ENCODE measurements around the gene SCAMP4.

The SCAMP4 gene

GRCh38 chr19:1866693-1867348 is 38.4 kb upstream of the SCAMP4 start:
- no peak for TF ChIP-seq CTCF (IDR thresholded peaks at IDR 0.05; ENCODE audit: control insufficient read depth, insufficient read depth, low read depth, low read length, missing control alignments)
- no peak for DNase-seq (ENCODE audit: low read depth)
- H3K4me3 ChIP-seq (ENCODE audit: control insufficient read depth, low read depth, low read length) = no peak overlapping the region

- no peak for TF ChIP-seq CTCF (IDR thresholded peaks at IDR 0.05; ENCODE audit: control insufficient read depth, insufficient read depth, low read depth, low read length, missing control alignments)
- DNase-seq (ENCODE audit: low read depth) = no peak
- H3K4me3 ChIP-seq (ENCODE audit: control insufficient read depth, low read depth, low read length) = no peak overlapping the region
Observed at GRCh38 chr19:1867349-1867724, 37.9 kb upstream of the SCAMP4 start.

GRCh38 chr19:1868971-1869370 is 36.2 kb upstream of the SCAMP4 start:
- no peak for TF ChIP-seq CTCF (IDR thresholded peaks at IDR 0.05; ENCODE audit: control insufficient read depth, insufficient read depth, low read depth, low read length, missing control alignments)
- no peak overlapping the region for H3K4me3 ChIP-seq (ENCODE audit: control insufficient read depth, low read depth, low read length)
- no peak for DNase-seq (ENCODE audit: low read depth)

GRCh38 chr19:1871140-1871597 is 34.0 kb upstream of the SCAMP4 start:
- no peak for DNase-seq (ENCODE audit: low read depth)
- no peak overlapping the region for H3K4me3 ChIP-seq (ENCODE audit: control insufficient read depth, low read depth, low read length)
- TF ChIP-seq CTCF (IDR thresholded peaks at IDR 0.05; ENCODE audit: control insufficient read depth, insufficient read depth, low read depth, low read length, missing control alignments) = no peak

GRCh38 chr19:1871630-1872029 is 33.6 kb upstream of the SCAMP4 start:
- TF ChIP-seq CTCF (IDR thresholded peaks at IDR 0.05; ENCODE audit: control insufficient read depth, insufficient read depth, low read depth, low read length, missing control alignments) = no peak
- H3K4me3 ChIP-seq (ENCODE audit: control insufficient read depth, low read depth, low read length) = no peak overlapping the region
- no peak for DNase-seq (ENCODE audit: low read depth)

GRCh38 chr19:1872807-1873523 is 32.2 kb upstream of the SCAMP4 start:
- no peak for TF ChIP-seq CTCF (IDR thresholded peaks at IDR 0.05; ENCODE audit: control insufficient read depth, insufficient read depth, low read depth, low read length, missing control alignments)
- no peak for DNase-seq (ENCODE audit: low read depth)

More at GRCh38 chr19:1872807-1873523, 32.2 kb upstream of the SCAMP4 start:
- H3K4me3 ChIP-seq (ENCODE audit: control insufficient read depth, low read depth, low read length) = no peak overlapping the region
